Measurements from ENCODE around the gene ATP11C. TPM values are rescaled to one million over a fixed set of nuclear protein-coding genes. Genes with fewer than 3 reads are reported as not detected.

The ATP11C gene
- total RNA-seq, result 12.4 and 19.3 TPM in 2 replicates

DNA sequence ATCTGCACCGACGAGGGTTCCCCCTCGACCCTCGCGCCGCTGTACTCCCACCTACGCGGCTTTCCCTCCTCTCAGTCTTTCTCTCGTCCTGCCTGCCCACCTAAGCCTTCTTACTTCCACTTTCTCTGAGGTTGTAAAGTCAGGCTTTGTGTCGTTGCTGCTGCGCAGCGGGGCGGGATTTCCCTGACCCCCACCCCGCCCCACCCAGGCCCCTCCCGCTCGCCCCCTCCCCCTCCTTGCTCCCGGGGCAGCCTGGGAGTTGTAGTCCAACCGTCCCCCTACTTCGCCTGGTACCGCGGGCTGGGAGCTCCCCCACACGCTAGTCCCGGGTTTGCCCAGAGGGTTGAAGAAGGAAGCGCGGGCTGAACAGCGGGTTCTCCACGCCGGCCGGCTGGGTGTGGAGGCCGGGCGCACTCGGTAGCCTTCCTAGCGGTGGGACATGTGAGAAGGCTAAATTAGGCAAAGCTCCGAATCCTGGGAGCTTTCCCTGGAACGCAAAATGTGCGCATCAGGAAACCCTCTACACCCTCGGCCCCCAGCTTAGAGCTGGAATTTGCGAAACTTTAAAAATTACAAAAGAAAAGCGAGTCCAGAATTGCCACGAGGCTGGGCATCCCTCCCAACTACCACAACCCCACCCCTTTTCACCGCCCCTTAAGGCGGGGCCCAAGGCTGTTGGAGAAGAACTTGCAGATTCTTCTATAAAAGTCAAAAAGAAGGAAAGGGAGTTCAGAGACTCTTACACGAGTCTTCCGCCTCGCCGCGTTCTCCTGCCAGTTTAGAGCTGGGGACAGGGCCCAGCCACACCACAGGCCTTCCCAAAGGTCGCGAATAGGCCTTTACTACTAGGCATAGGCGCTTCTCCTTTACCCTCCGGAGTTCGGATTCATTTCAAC lies at the start of gene ATP11C:
Gene ATP11C (minus strand): TSS at position 153 of the 896 bp plus-strand sequence. CDS start 1,011 bp downstream, outside the sequence.

DNA sequence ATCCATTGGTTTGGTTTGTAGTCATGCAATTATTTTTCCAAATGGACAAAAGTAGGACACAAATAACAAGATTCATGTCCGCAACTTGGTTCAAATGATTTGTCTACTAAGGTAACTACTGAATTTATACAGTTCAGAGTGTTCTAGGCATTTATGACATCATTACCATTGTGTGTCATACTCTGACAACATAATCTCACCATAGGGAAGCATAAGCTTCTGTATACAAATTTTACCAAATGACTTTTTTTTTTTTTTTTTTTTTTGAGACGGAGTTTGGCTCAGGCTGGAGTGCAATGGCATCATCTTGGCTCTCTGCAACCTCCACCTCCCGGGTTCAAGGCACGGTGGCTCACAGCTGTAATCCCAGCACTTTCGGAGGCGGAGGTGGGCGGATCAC lies 32.6 kb upstream of the ATP11C start, which contains the start of gene CXorf66:
Gene CXorf66 (minus strand): TSS at position 101 of the 400 bp plus-strand sequence. CDS start 25 bp downstream, at position 76.

DNA sequence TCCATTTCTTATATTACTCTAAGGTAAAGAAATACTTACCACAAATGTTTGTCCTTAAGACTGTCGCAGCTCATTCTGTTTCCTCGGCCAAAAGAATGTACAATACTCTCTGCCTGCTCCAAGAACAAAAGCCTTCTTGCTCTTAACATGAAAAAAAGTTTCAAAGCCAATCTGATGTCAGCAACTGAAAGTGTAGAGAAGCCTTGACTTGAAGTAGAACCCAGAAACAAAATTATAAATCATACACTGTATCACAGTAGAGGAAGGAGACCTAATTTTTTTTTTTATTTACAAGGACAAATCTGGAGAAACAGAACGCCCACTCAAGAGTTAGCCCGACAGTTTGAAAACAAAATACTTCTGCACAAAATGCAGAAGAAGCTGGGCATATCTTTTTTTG lies 224.8 kb downstream of the ATP11C start, which contains the start of gene MCF2:
Gene MCF2 (minus strand): TSS at position 101 of the 400 bp plus-strand sequence. CDS start 56,423 bp downstream, outside the sequence.

Other genes with a start within 250 kb of the ATP11C start
- under 0.01 TPM in 2 replicates for gene MCF2, start 224.9 kb downstream of the ATP11C start, total RNA-seq
- not detected in 2 replicates for gene CXorf66, start 32.5 kb upstream of the ATP11C start, total RNA-seq